HL-60/S4 treated with phorbol 12-myristate 13-acetate at 8.2 ng/mL for 4 days and 3 days (cell line): ENCODE measurements around the gene HSPG2.

Experiments used
- in situ Hi-C: fragments of 300-500 bp; cut with MboI; formaldehyde crosslinking; loops from 2 replicates; pipeline ENCODE4 v1.15.0; 2022; ENCODE audit warnings: low sequenced_read_pairs

HSPG2 gene

GRCh38 chr1:21867451-21867996 is 69.6 kb downstream of the HSPG2 start:
- in situ Hi-C loops, result no loop called here

- in situ Hi-C loops, result no loop called here
Measured at GRCh38 chr1:21866707-21867043, 70.4 kb downstream of the HSPG2 start.

GRCh38 chr1:21865943-21866706 is 71.0 kb downstream of the HSPG2 start:
- in situ Hi-C loops, result no loop called here

- in situ Hi-C loops, result no loop called here
Measured at GRCh38 chr1:21865609-21865942, 71.5 kb downstream of the HSPG2 start.

- in situ Hi-C loops, result no loop called here
Measured at GRCh38 chr1:21864730-21865129, 72.4 kb downstream of the HSPG2 start.

- in situ Hi-C loops, result no loop called here
Measured at GRCh38 chr1:21863981-21864380, 73.1 kb downstream of the HSPG2 start.

GRCh38 chr1:21861602-21862429 is 75.3 kb downstream of the HSPG2 start:
- in situ Hi-C loops, result no loop called here

GRCh38 chr1:21860971-21861370 is 76.1 kb downstream of the HSPG2 start:
- in situ Hi-C loops, result no loop called here

- in situ Hi-C loops, result no loop called here
Measured at GRCh38 chr1:21859669-21860179, 77.4 kb downstream of the HSPG2 start.

- in situ Hi-C loops, result no loop called here
Measured at GRCh38 chr1:21857840-21858670, 79.1 kb downstream of the HSPG2 start.

GRCh38 chr1:21857142-21857839 is 79.8 kb downstream of the HSPG2 start:
- in situ Hi-C loops, result no loop called here

- in situ Hi-C loops, result no loop called here
Measured at GRCh38 chr1:21855257-21856096, 81.6 kb downstream of the HSPG2 start.

- in situ Hi-C loops, result no loop called here
Measured at GRCh38 chr1:21854751-21855131, 82.4 kb downstream of the HSPG2 start.

GRCh38 chr1:21854090-21854750 is 82.9 kb downstream of the HSPG2 start:
- in situ Hi-C loops, result no loop called here

GRCh38 chr1:21853131-21853427 is 84.0 kb downstream of the HSPG2 start:
- in situ Hi-C loops, result no loop called here

GRCh38 chr1:21852282-21853130 is 84.6 kb downstream of the HSPG2 start:
- in situ Hi-C loops, result no loop called here

GRCh38 chr1:21851430-21852250 is 85.5 kb downstream of the HSPG2 start:
- in situ Hi-C loops, result no loop called here
